MM.1S (cell line): ENCODE data around the gene MET.
"Not testable (repeated sequence)": the region's sequence is repeated elsewhere in the genome, so short reads cannot be mapped to it uniquely, and the experiment has no call there.

Experiments
- DNase-seq: peaks from one replicate; pipeline ENCODE4 v3.0.0-alpha.2; 2015
- H2AFZ ChIP-seq: fragments of 300-600 bp; sonication (generic); 2 replicates; pipeline ENCODE4 v1.6.0; 2016; ENCODE audit warnings: antibody characterized with exemption, low read length
- H3F3A ChIP-seq: fragments of 300-600 bp; sonication (generic); 2 replicates; pipeline ENCODE4 v1.6.1; 2016; ENCODE audit warnings: mild to moderate bottlenecking, antibody characterized with exemption, low read length, moderate library complexity, mixed read lengths; ENCODE audit not compliant: insufficient read depth
- H3K27ac ChIP-seq: fragments of 300-600 bp; sonication (generic); 2 replicates; pipeline ENCODE4 v1.5.1; 2016; ENCODE audit warnings: mild to moderate bottlenecking, low read length
- H3K27me3 ChIP-seq: fragments of 300-600 bp; sonication (generic); replicated peaks from 2 replicates; pipeline ENCODE4 v1.6.0; 2016; ENCODE audit warnings: low read length; ENCODE audit not compliant: insufficient read depth
- H3K36me3 ChIP-seq: fragments of 300-600 bp; sonication (generic); replicated peaks from 2 replicates; pipeline ENCODE4 v1.6.1; 2016; ENCODE audit warnings: mild to moderate bottlenecking, low read length, mixed read lengths; ENCODE audit not compliant: insufficient read depth
- H3K4me1 ChIP-seq: fragments of 300-600 bp; sonication (generic); 2 replicates; pipeline ENCODE4 v1.6.1; 2016; ENCODE audit warnings: low read length, mixed read lengths
- H3K4me2 ChIP-seq: fragments of 300-600 bp; sonication (generic); 2 replicates; pipeline ENCODE4 v1.6.0; 2016; ENCODE audit warnings: low read depth, low read length
- H3K4me3 ChIP-seq: fragments of 300-600 bp; sonication (generic); 2 replicates; pipeline ENCODE4 v1.5.1; 2016; ENCODE audit warnings: low read length, mixed read lengths
- H3K79me2 ChIP-seq: fragments of 300-600 bp; sonication (generic); 2 replicates; pipeline ENCODE4 v1.6.1; 2016; ENCODE audit warnings: mixed run types, low read length, mixed read lengths
- H3K9ac ChIP-seq: fragments of 300-600 bp; sonication (generic); 2 replicates; pipeline ENCODE4 v1.6.1; 2016; ENCODE audit warnings: low read length, mixed read lengths
- H3K9me2 ChIP-seq: fragments of 300-600 bp; sonication (generic); replicated peaks from 2 replicates; pipeline ENCODE4 v1.6.1; 2016; ENCODE audit warnings: mild to moderate bottlenecking, low read length, mixed read lengths; ENCODE audit not compliant: insufficient read depth
- H3K9me3 ChIP-seq: fragments of 300-600 bp; sonication (generic); replicated peaks from 2 replicates; pipeline ENCODE4 v1.6.1; 2016; ENCODE audit warnings: mild to moderate bottlenecking, low read length, mixed read lengths; ENCODE audit not compliant: insufficient read depth
- H4K20me1 ChIP-seq: fragments of 300-600 bp; sonication (generic); 2 replicates; pipeline ENCODE4 v1.6.1; 2016; ENCODE audit warnings: mild to moderate bottlenecking, low read length, moderate library complexity, mixed read lengths; ENCODE audit not compliant: insufficient read depth
- EZH2 ChIP-seq: fragments of 300-600 bp; sonication (generic); optimal IDR thresholded peaks from 2 replicates; pipeline ENCODE3; 2017; ENCODE audit warnings: low read depth, mild to moderate bottlenecking, antibody characterized with exemption, low read length, mixed read lengths
- EZH2phosphoT487 ChIP-seq: fragments of 300-600 bp; sonication (generic); IDR thresholded peaks from 2 replicates; pipeline ENCODE4 v1.6.1; 2018; ENCODE audit warnings: antibody characterized with exemption, low read length
- TF ChIP-seq, protein P1 (sequence below): fragments of 300-600 bp; sonication (generic); IDR thresholded peaks from 2 replicates; pipeline ENCODE4 v1.5.1; 2016; ENCODE audit warnings: antibody characterized with exemption, low read length, mixed read lengths

The MET gene

DNA sequence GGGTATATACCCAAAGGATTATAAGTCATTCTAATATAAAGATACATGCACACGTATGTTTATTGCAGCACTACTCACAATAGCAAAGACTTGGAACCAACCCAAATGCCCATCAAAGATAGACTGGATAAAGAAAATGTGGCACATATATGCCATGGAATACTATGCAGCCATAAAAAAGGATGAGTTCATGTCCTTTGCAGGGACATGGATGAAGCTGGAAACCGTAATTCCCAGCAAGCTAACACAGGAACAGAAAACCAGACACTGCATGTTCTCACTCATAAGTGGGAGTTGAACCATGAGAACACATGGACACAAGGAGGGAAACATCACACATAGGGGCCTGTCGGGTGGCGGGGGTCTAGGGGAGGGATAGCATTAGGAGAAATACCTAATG is 79.1 kb downstream of the MET start:
- H3K4me1 ChIP-seq, H3F3A ChIP-seq, H3K9me3 ChIP-seq, H4K20me1 ChIP-seq, H3K9me2 ChIP-seq, H3K79me2 ChIP-seq, H2AFZ ChIP-seq, DNase-seq, H3K4me3 ChIP-seq, H3K27me3 ChIP-seq, H3K4me2 ChIP-seq, H3K9ac ChIP-seq, H3K27ac ChIP-seq, H3K36me3 ChIP-seq: not testable (repeated sequence)

DNA sequence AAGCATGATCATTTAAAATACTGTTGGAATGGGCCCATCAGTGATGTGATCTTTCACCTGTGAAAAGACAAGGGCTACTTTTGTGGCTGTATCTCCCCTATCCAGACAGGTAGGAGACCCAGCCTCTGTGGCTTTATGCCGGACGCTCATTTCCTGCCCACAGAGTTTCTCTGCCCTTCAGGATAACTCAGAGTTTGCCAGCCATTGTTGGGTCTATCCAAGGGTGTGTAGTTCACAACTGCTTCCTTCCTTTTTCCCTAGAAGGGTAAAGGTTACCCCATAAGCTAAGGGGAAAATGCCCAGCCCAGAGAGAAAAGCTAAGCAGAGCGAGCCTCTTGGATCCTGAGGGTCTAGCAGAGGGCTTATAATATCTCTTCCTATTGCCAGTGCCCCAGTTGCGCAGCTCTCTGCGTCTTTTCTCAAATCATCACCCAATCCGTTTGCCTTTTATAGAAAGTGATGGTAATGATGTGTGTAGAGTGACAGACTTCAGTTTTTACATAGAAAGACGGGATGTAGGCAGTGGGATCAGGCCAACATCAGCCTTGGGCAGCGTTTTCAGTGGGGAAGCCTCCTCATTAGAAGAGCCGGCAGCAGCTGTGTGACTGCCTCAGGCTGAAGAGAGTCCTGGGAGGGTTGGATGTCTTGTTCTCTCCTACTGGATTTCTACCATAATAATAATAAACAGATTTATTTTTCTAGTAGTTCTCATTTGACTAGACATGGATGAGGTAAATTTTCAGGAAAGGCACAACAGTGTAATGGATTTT is 80.5 kb downstream of the MET start:
- Histone ChIP-seq H3K79me2 (no peaks in the 10 kb centered on the region), H2AFZ (no peak overlapping the region), H3K9me2 (no peaks in the 10 kb centered on the region), H3K27ac (no peak overlapping the region), H3F3A (no peaks in the 10 kb centered on the region), H3K4me3 (no peak overlapping the region), H3K9ac (no peak overlapping the region), H3K27me3 (no peaks in the 10 kb centered on the region), H4K20me1 (no peaks in the 10 kb centered on the region), H3K4me2 (no peak overlapping the region), H3K9me3 (no peaks in the 10 kb centered on the region), H3K36me3 (no peaks in the 10 kb centered on the region), H3K4me1 (no peaks in the 10 kb centered on the region)
- TF ChIP-seq EZH2 (no peak), EZH2phosphoT487 (no peak)
- TF ChIP-seq, protein P1, sequence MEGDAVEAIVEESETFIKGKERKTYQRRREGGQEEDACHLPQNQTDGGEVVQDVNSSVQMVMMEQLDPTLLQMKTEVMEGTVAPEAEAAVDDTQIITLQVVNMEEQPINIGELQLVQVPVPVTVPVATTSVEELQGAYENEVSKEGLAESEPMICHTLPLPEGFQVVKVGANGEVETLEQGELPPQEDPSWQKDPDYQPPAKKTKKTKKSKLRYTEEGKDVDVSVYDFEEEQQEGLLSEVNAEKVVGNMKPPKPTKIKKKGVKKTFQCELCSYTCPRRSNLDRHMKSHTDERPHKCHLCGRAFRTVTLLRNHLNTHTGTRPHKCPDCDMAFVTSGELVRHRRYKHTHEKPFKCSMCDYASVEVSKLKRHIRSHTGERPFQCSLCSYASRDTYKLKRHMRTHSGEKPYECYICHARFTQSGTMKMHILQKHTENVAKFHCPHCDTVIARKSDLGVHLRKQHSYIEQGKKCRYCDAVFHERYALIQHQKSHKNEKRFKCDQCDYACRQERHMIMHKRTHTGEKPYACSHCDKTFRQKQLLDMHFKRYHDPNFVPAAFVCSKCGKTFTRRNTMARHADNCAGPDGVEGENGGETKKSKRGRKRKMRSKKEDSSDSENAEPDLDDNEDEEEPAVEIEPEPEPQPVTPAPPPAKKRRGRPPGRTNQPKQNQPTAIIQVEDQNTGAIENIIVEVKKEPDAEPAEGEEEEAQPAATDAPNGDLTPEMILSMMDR: no peak
- no peak for DNase-seq

DNA sequence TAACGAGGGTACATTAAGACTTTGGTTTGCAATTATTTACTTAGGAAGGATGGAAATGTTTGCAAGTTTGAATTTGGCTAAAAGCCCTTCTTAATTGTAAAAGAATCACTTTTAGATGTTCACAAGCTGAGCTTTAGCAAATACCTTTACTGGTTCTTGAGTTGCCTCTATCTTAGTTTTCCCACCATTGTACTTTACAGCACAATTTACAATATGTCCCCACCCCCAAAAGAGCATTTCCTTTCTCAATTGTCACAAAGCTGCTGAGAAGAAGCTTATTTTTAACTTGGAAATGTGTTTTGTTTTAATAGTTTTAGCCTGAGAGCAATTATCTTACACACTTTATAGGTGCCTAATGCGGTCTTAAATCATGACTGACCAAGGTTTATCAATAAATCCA is 81.1 kb downstream of the MET start:
- TF ChIP-seq EZH2 (no peak), EZH2phosphoT487 (no peak)
- TF ChIP-seq, protein P1: no peak
- H3K4me2 ChIP-seq: no peak overlapping the region
- H3K4me3 ChIP-seq: no peak overlapping the region
- no peak overlapping the region for H2AFZ ChIP-seq
- H3K79me2 ChIP-seq: no peaks in the 10 kb centered on the region
- no peak for DNase-seq
- no peak overlapping the region for H3K9ac ChIP-seq
- H3K9me3 ChIP-seq: no peaks in the 10 kb centered on the region
- H3K9me2 ChIP-seq: no peaks in the 10 kb centered on the region
- no peak overlapping the region for H3K27ac ChIP-seq
- H3K4me1 ChIP-seq: no peaks in the 10 kb centered on the region
- no peaks in the 10 kb centered on the region for H3K27me3 ChIP-seq
- no peaks in the 10 kb centered on the region for H3F3A ChIP-seq
- no peaks in the 10 kb centered on the region for H3K36me3 ChIP-seq
- H4K20me1 ChIP-seq: no peaks in the 10 kb centered on the region

DNA sequence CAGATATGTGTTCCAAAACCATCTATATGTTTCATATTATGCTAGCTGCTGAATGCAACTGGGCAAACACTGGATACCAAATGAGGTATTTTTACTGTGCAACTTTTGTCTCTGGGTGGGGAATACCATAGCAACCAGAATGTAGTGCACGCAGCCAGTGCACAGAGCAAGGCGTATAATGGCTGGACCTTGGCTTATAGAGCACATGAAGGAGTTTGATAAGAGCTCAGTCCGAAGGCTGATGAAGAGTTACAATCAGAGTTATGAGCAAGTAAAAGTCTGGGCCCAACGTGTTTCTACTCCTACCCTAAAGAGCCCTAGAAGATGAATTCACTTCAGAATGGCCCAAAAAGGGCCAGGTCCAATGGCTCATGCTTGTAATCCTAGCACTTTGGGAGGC is 82.2 kb downstream of the MET start:
- no peak for DNase-seq

More for the DNA sequence above, 82.2 kb downstream of the MET start:
- Histone ChIP-seq H2AFZ (no peak overlapping the region), H3K27me3 (no peaks in the 10 kb centered on the region), H3K4me3 (no peak overlapping the region), H3K9me3 (no peaks in the 10 kb centered on the region), H3F3A (no peaks in the 10 kb centered on the region), H3K79me2 (no peaks in the 10 kb centered on the region), H3K4me1 (no peaks in the 10 kb centered on the region), H3K9ac (no peak overlapping the region), H3K9me2 (no peaks in the 10 kb centered on the region), H4K20me1 (no peaks in the 10 kb centered on the region), H3K27ac (no peak overlapping the region), H3K36me3 (no peaks in the 10 kb centered on the region), H3K4me2 (no peak overlapping the region)
- TF ChIP-seq, protein P1: no peak
- TF ChIP-seq EZH2 (no peak), EZH2phosphoT487 (no peak)
